IMR-90 (cell line): ENCODE measurements around the gene DIAPH1.

Source experiments
- CEBPB ChIP-seq: IDR thresholded peaks from 2 replicates; pipeline ENCODE4 v1.6.1; 2012; ENCODE audit warnings: low read depth, low read length, improper control_type of control experiment
- MAFK ChIP-seq: IDR thresholded peaks from 2 replicates; pipeline ENCODE4 v1.6.1; 2012; ENCODE audit warnings: low read depth, low read length, improper control_type of control experiment
- TF ChIP-seq, protein P1 (sequence below): conservative IDR thresholded peaks from 2 replicates; pipeline ENCODE4 v1.5.1; 2012; ENCODE audit warnings: mild to moderate bottlenecking, low read depth, low read length, improper control_type of control experiment

DNA sequence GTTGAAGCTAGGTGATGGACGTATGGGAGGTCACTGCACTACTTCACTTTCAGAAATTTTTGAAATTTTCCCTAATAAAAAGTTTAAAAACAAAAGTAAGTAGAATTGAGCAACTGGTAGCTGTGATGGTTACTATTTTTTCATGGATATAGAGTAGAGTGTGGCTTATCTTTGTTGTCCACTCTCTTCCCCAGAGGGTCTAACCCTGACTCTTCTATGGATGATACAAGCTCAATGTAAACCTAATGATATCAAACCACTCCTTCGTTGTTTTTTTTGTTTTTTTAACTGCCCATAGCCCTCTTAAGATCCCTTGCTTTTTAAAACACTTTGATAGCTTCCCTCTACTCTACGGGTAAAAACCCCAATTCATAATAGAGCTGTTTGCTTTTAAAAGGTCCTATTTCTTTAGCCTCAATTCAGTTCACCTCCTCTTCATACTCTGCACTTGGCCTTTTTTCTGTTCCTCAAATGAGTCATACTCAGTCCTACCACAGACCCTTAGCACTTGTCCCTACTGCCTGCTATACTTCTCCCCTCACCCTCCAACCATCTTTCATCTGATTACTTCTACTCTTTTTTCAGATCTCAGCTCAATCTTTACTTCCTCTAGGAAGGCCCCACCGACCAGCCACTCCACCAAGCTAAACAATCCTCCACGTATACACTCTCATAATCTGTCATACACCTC, 15.2 kb upstream of the DIAPH1 start:
- TF ChIP-seq MAFK (no peak), CEBPB (no peak)
- TF ChIP-seq, protein P1, sequence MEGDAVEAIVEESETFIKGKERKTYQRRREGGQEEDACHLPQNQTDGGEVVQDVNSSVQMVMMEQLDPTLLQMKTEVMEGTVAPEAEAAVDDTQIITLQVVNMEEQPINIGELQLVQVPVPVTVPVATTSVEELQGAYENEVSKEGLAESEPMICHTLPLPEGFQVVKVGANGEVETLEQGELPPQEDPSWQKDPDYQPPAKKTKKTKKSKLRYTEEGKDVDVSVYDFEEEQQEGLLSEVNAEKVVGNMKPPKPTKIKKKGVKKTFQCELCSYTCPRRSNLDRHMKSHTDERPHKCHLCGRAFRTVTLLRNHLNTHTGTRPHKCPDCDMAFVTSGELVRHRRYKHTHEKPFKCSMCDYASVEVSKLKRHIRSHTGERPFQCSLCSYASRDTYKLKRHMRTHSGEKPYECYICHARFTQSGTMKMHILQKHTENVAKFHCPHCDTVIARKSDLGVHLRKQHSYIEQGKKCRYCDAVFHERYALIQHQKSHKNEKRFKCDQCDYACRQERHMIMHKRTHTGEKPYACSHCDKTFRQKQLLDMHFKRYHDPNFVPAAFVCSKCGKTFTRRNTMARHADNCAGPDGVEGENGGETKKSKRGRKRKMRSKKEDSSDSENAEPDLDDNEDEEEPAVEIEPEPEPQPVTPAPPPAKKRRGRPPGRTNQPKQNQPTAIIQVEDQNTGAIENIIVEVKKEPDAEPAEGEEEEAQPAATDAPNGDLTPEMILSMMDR: no peak
